HL-60 (cell line): ENCODE data around the gene ZFP92.

Experiments used
- DNase-seq, 2 experiments: peaks; one replicate each; pipeline ENCODE4 v3.0.0-alpha.2; 2010 to 2020; ENCODE audit warnings: low read depth in 1 of 2, low spot score in 1 of 2
- H3K27ac ChIP-seq: fragments of 250-450 bp; sonication (Bioruptor Pico); replicated peaks from 2 replicates; pipeline ENCODE4 v1.5.1; 2020; ENCODE audit warnings: mild to moderate bottlenecking, moderate library complexity
- H3K27me3 ChIP-seq: fragments of 250-450 bp; sonication (Bioruptor Pico); 2 replicates; pipeline ENCODE4 v1.5.1; 2021; ENCODE audit warnings: mild to moderate bottlenecking, moderate library complexity; ENCODE audit not compliant: insufficient read depth, poor library complexity, severe bottlenecking
- H3K4me3 ChIP-seq: replicated peaks from 2 replicates; pipeline ENCODE4 v1.5.1; 2011; ENCODE audit warnings: mild to moderate bottlenecking, control low read depth, low read length; ENCODE audit not compliant: insufficient read depth
- GABPA ChIP-seq: IDR thresholded peaks from 2 replicates; pipeline ENCODE4 v1.6.1; 2012; ENCODE audit warnings: low read depth
- POLR2AphosphoS5 ChIP-seq: IDR thresholded peaks from 2 replicates; pipeline ENCODE4 v1.6.1; 2012; ENCODE audit warnings: low read depth
- REST ChIP-seq: IDR thresholded peaks from 2 replicates; pipeline ENCODE4 v1.6.1; 2012; ENCODE audit warnings: low read depth; ENCODE audit not compliant: insufficient replicate concordance
- SPI1 ChIP-seq: IDR thresholded peaks from 2 replicates; pipeline ENCODE4 v1.6.1; 2012; ENCODE audit warnings: low read depth, mild to moderate bottlenecking, borderline replicate concordance
- long read RNA-seq: library from polyadenylated mRNA; unstranded; transcript quantifications from one replicate; pipeline ENCODE4 v2.0.0, GENCODE V29; 2020
- TF ChIP-seq, protein P1 (sequence below): IDR thresholded peaks from one replicate; pipeline ENCODE4 v1.5.1; 2011; ENCODE audit warnings: low read length, control low read depth, inconsistent platforms; ENCODE audit not compliant: insufficient read depth

ZFP92 gene
- long read RNA-seq: 0 reads

DNA sequence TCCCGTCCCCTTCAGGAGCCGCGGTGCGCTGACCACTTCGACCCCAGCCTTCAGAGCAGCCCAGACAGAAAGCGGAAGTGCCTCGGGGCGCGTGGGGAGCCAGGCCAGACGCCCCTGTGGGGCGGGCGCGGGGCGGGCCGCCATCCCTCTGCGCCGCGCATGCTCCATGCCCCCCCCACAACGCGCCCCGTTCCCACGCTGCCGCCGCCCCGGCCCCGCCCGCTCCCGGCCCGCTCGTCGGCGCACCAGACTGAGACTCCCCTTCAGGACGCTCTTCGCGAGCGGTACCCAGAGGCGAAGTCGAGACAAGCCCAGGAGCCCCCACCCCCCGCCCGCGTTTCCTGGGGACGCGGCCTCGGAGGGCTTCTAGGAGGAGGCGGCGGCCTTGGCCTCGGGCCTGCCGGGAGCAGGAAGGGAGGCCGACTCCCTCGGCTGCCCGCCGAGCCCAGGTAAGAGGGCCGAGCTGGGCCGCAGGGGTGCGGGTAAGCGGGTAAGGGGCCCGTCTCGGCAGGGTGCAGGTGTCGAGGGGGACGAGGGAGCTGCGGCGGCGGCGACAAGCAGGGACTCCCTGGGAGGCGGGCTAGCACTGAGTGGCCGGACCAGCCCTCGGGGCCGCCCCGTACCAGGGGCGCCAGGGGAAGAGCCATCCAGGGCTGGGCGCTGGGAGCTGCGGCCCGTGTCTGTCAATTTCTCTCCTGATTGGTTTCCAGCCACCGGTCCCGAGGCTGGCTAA lies at the start of gene ZFP92:
TSS of gene ZFP92 (plus strand) at position 218 of the 733 bp plus-strand sequence. CDS start 6,851 bp downstream, outside the sequence.
- no peaks in the 10 kb centered on the region for H3K27me3 ChIP-seq
- peak within 1 kb of the TSS; percentile 19; the same call in 1 of the 2 replicates for H3K27ac ChIP-seq
- DNase-seq: peak in 1 of 2 experiments; percentile 41
- TF ChIP-seq POLR2AphosphoS5 (no peak), GABPA (no peak), SPI1 (peak; percentile 77), REST (no peak)
- TF ChIP-seq, protein P1, sequence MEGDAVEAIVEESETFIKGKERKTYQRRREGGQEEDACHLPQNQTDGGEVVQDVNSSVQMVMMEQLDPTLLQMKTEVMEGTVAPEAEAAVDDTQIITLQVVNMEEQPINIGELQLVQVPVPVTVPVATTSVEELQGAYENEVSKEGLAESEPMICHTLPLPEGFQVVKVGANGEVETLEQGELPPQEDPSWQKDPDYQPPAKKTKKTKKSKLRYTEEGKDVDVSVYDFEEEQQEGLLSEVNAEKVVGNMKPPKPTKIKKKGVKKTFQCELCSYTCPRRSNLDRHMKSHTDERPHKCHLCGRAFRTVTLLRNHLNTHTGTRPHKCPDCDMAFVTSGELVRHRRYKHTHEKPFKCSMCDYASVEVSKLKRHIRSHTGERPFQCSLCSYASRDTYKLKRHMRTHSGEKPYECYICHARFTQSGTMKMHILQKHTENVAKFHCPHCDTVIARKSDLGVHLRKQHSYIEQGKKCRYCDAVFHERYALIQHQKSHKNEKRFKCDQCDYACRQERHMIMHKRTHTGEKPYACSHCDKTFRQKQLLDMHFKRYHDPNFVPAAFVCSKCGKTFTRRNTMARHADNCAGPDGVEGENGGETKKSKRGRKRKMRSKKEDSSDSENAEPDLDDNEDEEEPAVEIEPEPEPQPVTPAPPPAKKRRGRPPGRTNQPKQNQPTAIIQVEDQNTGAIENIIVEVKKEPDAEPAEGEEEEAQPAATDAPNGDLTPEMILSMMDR: no peak
- peak within 1 kb of the TSS; percentile 52 for H3K4me3 ChIP-seq

DNA sequence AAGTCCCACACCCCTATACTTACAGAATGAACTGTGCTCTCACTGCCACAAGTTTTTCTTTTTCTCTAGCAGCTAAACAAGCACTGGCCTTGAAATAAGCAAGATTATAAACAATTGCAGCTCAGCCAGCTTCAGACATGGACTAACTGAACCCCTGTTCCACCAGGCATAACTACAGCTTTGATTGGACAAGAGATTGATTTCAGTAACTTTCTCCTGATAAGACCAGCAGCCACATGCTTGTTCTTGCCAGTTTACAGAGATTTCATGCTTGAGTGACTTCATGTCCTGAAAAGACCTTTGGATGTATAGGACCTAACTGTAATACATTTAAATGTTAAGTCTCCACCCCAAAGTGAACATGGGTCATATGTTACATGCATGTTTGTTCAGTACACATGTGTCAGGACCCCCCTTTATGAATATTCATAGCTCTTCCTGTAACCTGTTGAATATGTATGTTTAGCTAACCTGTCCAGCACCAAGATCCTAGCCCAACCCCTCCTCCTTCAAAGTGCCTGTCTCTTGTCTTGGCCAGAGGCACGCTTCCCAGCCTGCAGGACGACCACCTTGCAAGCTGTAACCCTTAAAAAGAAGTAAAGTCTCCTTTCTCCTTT lies 49.4 kb upstream of the ZFP92 start:
- no peaks in the 10 kb centered on the region for H3K27me3 ChIP-seq
- H3K4me3 ChIP-seq: no peak overlapping the region
- TF ChIP-seq SPI1 (no peak), REST (no peak), POLR2AphosphoS5 (no peak), GABPA (no peak)
- TF ChIP-seq, protein P1: no peak
- no peak overlapping the region for H3K27ac ChIP-seq
- DNase-seq: no peak

- no peaks in the 10 kb centered on the region for H3K27me3 ChIP-seq
- DNase-seq: no peak
- TF ChIP-seq, protein P1: no peak
- no peak for TF ChIP-seq SPI1
Observed at GRCh38 chrX:153365670-153366069, 45.6 kb upstream of the ZFP92 start.

DNA sequence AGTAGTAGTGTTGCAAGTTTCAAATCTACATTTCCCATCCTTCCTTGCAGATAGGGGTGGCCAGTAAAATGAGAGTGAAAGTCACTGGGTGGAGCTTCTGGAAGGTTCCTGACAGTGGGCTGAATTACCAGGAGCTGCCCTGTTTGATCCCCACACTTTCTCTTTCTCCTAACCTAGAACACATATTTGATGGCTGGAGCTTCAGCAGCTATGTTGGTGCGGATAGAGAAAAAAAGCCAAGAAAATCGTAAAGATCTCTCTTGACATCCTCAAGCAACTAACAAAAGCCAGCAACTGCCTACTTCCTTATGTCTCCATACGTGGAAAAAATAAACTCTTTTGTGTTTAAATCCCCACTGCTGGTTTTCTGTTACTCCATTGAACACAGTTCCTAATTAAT lies 45.2 kb upstream of the ZFP92 start:
- Histone ChIP-seq H3K27me3 (no peaks in the 10 kb centered on the region), H3K27ac (no peak overlapping the region), H3K4me3 (no peak overlapping the region)
- DNase-seq: no peak
- TF ChIP-seq POLR2AphosphoS5 (no peak), REST (no peak), GABPA (no peak), SPI1 (no peak)
- TF ChIP-seq, protein P1: no peak

More at GRCh38 chrX:153365670-153366069, 45.6 kb upstream of the ZFP92 start:
- H3K4me3 ChIP-seq: no peak overlapping the region
- H3K27ac ChIP-seq: no peak overlapping the region
